GM19328 (cell line): ENCODE measurements around the gene NAPSA.
"Not testable (repeated sequence)": the region's sequence is repeated elsewhere in the genome, so short reads cannot be mapped to it uniquely, and the experiment has no call there.

Experiments
- ATAC-seq: cut with Tn5 transposase; IDR thresholded peaks from one replicate; pipeline ENCODE4 v1.9.1; 2021; ENCODE audit warnings: mild to moderate bottlenecking, moderate library complexity; ENCODE audit not compliant: unreplicated experiment

The NAPSA gene

GRCh38 chr19:50331994-50332243 is 33.5 kb downstream of the NAPSA start:
- no peak for ATAC-seq

- ATAC-seq: no peak
Measured at GRCh38 chr19:50331221-50331993, 34.0 kb downstream of the NAPSA start.

GRCh38 chr19:50330365-50331078 is 34.9 kb downstream of the NAPSA start:
- ATAC-seq: no peak

DNA sequence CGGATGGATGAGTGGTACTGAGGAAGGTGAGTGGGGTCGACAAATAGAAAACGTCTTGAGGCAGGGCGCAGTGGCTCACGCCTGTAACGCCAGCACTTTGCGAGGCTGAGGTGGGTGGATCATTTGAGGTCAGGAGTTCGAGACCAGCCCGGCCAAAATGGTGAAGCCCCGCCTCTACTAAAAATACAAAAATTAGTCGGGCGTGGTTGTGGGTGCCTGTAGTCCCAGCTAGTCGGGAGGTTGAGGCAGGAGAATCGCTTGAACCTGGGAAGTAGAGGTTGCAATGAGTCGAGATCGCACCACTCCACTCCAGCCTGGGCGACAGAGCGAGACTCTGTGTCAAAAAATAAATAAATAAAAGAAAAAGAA is 35.5 kb downstream of the NAPSA start:
- ATAC-seq: not testable (repeated sequence)

DNA sequence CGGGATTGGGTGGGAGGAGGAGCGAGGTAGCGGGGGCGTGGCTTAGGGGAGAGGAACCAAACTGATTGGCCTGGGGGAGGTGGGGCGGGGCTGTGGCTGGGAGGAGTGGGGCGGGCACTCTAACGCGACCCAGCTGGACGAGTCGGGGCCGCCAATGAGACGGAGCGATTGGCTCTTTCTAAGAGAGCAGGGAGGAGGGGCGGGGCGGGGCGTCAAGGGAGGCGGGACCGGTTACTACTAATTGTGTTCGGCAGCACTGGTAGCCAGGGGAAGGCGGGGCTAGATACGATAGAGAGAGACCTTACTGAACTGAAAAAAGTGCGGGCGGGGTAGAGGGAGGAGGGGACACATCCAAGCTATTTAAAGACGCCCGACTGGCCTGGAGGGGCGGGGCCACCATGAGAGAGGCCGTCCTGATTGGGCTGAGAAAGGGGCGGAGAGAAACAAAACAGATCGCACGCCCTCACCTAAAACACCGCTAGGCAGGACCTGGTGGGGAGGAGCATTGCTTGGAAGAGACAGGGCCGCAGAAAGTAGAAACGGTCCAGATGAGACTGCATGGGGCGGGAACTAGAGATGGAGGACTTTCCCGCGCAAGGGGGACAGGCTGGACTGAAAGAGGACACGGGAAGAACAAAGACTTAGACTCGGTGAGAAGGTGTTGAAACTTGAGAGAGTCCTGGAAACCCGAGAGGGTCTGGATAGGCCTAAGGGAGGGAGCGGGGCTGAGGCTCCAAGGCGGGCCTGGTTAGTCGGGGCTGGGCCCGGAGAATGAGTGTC is 36.1 kb downstream of the NAPSA start, which contains the start of gene KCNC3:
Gene KCNC3, minus strand, starts transcription at position 232 of the 780 bp plus-strand sequence. CDS start 295 bp downstream, outside the sequence.
- ATAC-seq: peak; percentile 40

DNA sequence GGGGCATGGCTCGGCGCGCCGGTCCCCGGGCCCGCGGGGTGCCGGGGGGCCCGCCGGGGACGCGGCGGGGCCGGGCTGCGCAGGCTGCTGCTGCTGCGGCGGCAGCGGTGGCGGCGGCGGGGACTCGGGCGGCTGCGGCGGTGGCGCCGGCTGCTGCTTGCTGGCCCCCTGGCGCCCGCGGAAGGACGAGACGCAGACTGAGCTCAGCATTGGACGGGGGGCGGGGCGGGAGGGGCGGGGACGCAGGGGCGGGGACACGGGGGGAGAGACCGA is 36.6 kb downstream of the NAPSA start:
- ATAC-seq: no peak

DNA sequence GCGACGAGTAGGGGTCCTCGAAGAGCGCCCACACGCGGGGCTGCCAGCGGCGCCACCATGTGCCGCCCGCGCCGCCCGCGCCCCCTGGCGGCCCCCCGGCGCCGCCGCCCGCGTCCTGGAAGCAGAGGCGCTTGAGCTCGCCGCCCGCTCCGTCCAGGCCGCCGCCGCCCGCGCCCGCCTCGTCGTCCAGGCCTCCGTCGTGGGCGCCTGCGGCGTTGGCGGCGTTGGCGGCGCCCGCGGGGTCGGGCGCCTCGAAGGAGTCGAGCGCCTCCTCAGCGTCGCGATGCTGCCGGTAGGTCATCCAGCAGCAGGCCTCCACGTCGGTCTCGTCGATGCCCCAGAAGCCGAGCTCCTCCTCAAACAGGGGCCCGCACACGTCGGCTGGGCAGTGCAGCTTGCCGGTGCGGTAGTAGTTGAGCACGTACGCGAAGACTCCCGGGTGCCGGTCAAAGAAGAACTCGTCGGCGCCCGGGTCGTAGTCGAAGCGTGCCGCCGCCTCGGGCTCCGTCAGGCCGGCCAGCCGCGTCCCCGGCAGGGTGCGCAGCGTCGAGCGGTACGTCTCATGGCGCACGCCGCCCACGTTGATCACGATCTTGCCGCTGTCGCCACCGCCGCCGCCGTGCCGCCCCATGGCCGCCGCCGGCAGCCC is 37.1 kb downstream of the NAPSA start:
- no peak for ATAC-seq

GRCh38 chr19:50327461-50328223 is 37.8 kb downstream of the NAPSA start:
- ATAC-seq: no peak

GRCh38 chr19:50327013-50327412 is 38.4 kb downstream of the NAPSA start:
- ATAC-seq: no peak

DNA sequence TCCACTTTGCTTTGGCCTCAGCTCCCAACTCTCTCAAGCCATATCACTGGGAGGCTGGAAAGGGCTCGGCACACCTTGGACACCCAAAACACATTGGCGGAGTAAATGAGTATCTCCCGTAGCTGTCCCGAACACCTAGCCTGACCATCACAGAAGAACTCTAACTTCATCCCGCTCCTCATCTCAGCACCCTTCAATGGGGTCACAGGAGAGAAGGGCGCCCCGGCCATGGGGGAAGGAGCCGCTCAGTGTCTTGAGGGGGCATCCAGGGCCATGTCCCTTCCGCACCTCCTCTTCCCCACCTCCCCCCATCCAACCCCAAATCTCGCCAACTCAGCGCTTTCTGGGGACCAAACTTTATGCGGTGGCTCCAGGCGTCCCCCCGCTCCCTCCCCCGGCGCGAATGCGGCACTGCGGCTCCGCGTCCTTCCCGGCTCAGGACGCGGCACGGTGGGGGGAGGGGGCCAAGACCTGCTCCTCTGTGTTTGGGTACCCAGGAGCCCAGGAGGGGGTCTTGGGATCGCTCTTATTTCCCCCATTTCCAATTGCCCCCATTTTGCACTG is 39.3 kb downstream of the NAPSA start:
- no peak for ATAC-seq

GRCh38 chr19:50325310-50326100 is 39.9 kb downstream of the NAPSA start:
- no peak for ATAC-seq

DNA sequence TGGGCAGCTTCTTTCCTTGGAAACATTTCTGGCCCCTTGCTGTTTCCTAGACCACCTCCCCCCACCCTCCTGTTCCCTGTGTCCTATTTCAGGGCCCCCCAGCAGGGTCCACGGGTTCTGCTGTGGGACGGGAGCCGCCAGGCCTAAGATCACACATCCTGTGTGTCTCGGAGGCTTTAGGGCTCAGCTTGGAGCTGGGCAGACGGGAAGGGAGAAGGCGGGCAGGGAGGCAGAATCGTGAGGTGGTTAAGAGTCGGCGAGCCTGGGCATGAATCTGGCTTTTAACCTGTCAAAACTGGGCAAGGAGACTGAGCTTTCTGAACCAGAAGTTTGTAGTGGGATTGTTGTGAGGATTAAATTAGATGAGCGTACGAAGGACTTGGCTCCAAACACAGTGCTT is 41.1 kb downstream of the NAPSA start:
- no peak for ATAC-seq

DNA sequence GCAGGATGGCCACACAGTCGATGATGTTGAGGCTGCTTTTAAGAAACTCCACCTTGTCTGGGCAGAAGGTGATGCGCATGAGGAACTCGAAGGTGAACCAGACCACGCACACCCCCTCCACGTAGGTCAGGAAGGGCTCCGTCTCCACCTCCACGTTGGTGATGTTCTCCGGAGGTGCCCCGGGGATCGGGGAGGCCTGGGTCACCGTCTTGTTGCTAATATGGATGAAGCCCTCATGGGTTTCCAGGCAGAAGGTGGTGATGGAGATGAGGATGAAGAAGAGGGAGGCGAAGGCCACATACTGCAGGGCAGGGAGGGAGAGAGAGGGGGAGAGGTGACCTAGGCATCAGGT is 41.7 kb downstream of the NAPSA start:
- no peak for ATAC-seq

- ATAC-seq: no peak
Measured at GRCh38 chr19:50322931-50323781, 42.3 kb downstream of the NAPSA start.

DNA sequence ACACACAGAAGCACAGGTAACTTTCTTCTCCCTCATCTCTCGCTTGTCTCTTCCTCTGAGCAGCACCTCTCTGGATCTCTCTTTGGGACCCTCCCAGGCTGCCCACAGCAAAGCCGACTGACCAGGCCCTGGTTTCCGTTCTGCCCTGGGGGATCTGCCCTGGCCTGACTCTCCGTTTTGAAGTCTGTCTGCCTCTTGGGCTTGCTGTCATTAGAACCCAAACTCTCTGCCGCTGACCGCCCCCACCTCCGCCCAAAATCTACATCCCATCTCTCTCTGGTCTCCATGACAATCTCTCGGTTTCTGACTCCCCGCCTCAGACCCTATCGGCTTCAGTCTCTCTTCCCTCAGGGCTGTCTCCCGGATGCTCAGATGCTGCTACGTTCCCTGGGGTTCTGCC is 43.2 kb downstream of the NAPSA start:
- no peak for ATAC-seq

- no peak for ATAC-seq
Measured at GRCh38 chr19:50321831-50322230, 43.6 kb downstream of the NAPSA start.

DNA sequence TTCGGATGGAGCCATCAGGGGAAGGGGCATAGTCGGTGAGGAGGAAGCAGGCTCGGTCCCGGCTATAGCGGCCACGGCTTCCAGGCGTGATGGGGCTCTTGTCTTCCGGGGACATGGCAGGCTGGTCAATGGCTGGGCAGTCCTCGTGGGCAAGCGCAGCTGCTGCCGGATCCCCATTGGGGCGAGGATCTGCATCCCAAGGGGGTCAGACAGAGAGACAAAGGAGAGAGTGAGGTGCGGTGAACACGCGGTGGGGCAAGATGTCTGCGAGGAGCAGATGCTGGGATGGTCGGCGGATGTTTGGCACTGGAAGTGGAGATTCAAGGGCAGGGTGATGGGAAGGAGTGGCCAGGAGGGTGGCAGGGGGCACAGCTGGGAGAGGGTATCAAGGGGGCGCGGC is 44.8 kb downstream of the NAPSA start:
- no peak for ATAC-seq

DNA sequence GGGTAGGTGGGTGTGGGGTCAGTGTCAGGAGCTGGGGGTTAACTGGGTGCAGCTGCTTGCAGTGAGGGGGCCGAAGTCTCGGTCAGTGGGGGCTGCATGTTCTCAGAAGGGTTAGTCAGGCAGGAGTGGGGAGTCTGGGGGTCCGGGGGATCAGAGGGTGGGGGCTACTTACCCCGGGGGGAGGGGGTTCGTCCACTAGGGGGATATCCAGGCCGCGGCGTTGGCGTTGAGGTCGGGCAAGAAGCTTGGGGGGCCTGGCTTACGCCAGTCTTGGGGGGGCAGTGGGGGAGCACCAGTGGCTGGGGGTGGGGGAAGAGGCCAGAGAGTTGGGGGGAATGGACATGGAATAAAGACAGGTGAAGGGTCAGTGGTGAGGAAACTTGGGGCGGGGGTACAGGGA is 45.4 kb downstream of the NAPSA start:
- ATAC-seq: no peak

- ATAC-seq: no peak
Measured at GRCh38 chr19:50319156-50319555, 46.3 kb downstream of the NAPSA start.
